Skeletal muscle tissue (tissue), 4 donors: Measurements from ENCODE around the gene YWHAE. TPM values are rescaled to one million over a fixed set of nuclear protein-coding genes. Genes with fewer than 3 reads are reported as not detected.
"Not testable (repeated sequence)": the region's sequence is repeated elsewhere in the genome, so short reads cannot be mapped to it uniquely, and the experiment has no call there.

Source experiments
- H3K27ac ChIP-seq: one replicate; pipeline ENCODE4 v1.7.0; 2013; ENCODE audit warnings: mild to moderate bottlenecking, low read depth, low read length, inconsistent platforms
- H3K27me3 ChIP-seq, 3 donors: one replicate each; pipeline ENCODE4 v1.7.0; 2013; ENCODE audit warnings: low read length in 3 of 3; ENCODE audit not compliant: control insufficient read depth in 3 of 3, insufficient read depth in 3 of 3
- H3K36me3 ChIP-seq, 3 donors: one replicate each; pipeline ENCODE4 v1.7.0; 2013; ENCODE audit warnings: low read length in 3 of 3; ENCODE audit not compliant: control insufficient read depth in 3 of 3, insufficient read depth in 3 of 3
- H3K4me1 ChIP-seq, 3 donors: one replicate each; pipeline ENCODE4 v1.7.0; 2013; ENCODE audit warnings: low read length in 3 of 3, mild to moderate bottlenecking in 3 of 3; ENCODE audit not compliant: control insufficient read depth in 3 of 3, insufficient read depth in 3 of 3
- H3K4me3 ChIP-seq, 3 donors: one replicate each; pipeline ENCODE4 v1.7.0; 2013; ENCODE audit warnings: low read length in 3 of 3
- H3K9ac ChIP-seq, 3 donors: one replicate each; pipeline ENCODE4 v1.7.0; 2013; ENCODE audit warnings: low read length in 3 of 3, mild to moderate bottlenecking in 3 of 3, moderate library complexity in 2 of 3, low read depth in 1 of 3
- H3K9me3 ChIP-seq, 3 donors: one replicate each; pipeline ENCODE4 v1.7.0; 2013; ENCODE audit warnings: low read length in 3 of 3; ENCODE audit not compliant: control insufficient read depth in 3 of 3
- total RNA-seq: library from RNA; depleted of rRNA; stranded (reverse); fragments of >200 nt; gene quantifications from one replicate; pipeline ENCODE4 v1.2.3, GENCODE V29; 2014
- donor health status: Osteomylitis.

The YWHAE gene
- total RNA-seq, 1 donor from 2014 or later: 280 TPM

GRCh38 chr17:1366234-1366633 lies 33.8 kb downstream of the YWHAE start:
- Histone ChIP-seq H3K9ac (no peak overlapping the region), H3K4me3 (no peak overlapping the region), H3K4me1 (peaks cover 29 to 49% (median 39%) of the 10 kb centered on the region in 3 donors), H3K36me3 (peaks cover 0 to 6% (median 5%) of the 10 kb centered on the region in 3 donors), H3K9me3 (no peaks in the 10 kb centered on the region), H3K27me3 (no peaks in the 10 kb centered on the region), H3K27ac (no peak overlapping the region)

- Histone ChIP-seq H3K9me3 (no peaks in the 10 kb centered on the region), H3K4me3 (peak overlapping the region in 2 of 3 donors; percentile 30 to 37), H3K27me3 (no peaks in the 10 kb centered on the region), H3K4me1 (peaks cover 27 to 50% (median 43%) of the 10 kb centered on the region in 3 donors), H3K9ac (peak overlapping the region in 2 of 3 donors; percentile 40 to 74), H3K36me3 (peaks cover 0 to 6% (median 5%) of the 10 kb centered on the region in 3 donors), H3K27ac (no peak overlapping the region)
Observed at GRCh38 chr17:1365445-1366039, 34.5 kb downstream of the YWHAE start.

DNA sequence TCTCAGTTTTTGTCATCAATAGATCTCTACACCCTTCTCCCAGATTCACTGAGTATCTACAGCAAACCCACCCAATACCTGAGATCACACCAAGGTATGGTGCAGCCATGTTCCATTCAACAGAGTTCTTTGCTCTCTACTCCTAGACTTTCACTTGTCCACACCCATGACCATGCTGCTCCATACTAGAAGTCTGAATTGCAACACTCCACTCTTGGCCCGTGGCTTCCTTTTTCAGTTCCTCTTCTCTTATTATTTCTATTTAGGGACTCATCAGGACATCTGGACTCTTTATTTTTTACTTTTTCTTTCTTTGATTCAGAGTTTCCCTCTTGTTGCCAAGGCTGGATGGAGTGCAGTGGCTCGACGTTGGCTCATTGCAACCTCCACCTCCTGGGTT lies 37.1 kb downstream of the YWHAE start:
- Histone ChIP-seq H3K36me3 (peaks cover 0 to 12% (median 8%) of the 10 kb centered on the region in 3 donors), H3K27ac (peak overlapping the region; percentile 19), H3K4me3 (no peak overlapping the region), H3K9ac (no peak overlapping the region), H3K4me1 (peaks cover 24 to 42% (median 42%) of the 10 kb centered on the region in 3 donors), H3K9me3 (no peaks in the 10 kb centered on the region), H3K27me3 (no peaks in the 10 kb centered on the region)

GRCh38 chr17:1362065-1362848 lies 37.8 kb downstream of the YWHAE start:
- no peaks in the 10 kb centered on the region for H3K27me3 ChIP-seq
- H3K27ac ChIP-seq: peak overlapping the region; percentile 19
- peak overlapping the region in 1 of 3 donors; percentile 2 for H3K4me3 ChIP-seq
- peaks cover 0 to 12% (median 8%) of the 10 kb centered on the region in 3 donors for H3K36me3 ChIP-seq
- peaks cover 19 to 40% (median 39%) of the 10 kb centered on the region in 3 donors for H3K4me1 ChIP-seq
- peak overlapping the region in 1 of 3 donors; percentile 51 for H3K9ac ChIP-seq
- no peaks in the 10 kb centered on the region for H3K9me3 ChIP-seq

GRCh38 chr17:1360975-1361374 lies 39.0 kb downstream of the YWHAE start:
- no peak overlapping the region for H3K9ac ChIP-seq
- H3K4me3 ChIP-seq: no peak overlapping the region
- peak overlapping the region; percentile 2 for H3K27ac ChIP-seq
- no peaks in the 10 kb centered on the region for H3K9me3 ChIP-seq
- H3K36me3 ChIP-seq: peaks cover 6 to 12% (median 8%) of the 10 kb centered on the region in 3 donors
- H3K27me3 ChIP-seq: no peaks in the 10 kb centered on the region
- peaks cover 17 to 34% (median 31%) of the 10 kb centered on the region in 3 donors for H3K4me1 ChIP-seq

DNA sequence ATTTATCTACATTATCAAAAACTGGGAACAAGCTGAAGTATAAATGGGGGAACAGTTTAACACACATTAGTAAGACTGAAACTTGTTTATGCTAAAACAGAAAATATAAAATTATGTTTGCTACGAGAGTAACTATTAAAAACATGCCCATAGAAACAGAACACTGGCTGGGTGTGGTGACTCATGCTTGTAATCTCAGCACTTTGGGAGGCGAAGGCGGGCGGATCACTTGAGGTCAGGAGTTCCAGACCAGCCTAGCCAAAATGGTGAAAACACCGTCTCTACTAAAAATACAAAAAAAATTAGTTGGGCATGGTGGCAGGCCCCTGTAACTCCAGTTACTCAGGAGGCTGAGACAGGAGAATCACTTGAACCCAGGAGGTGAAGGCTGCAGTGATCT lies 39.7 kb downstream of the YWHAE start:
- not testable (repeated sequence) for H3K9me3 ChIP-seq, H3K9ac ChIP-seq, H3K27me3 ChIP-seq, H3K4me3 ChIP-seq
- H3K36me3 ChIP-seq: peaks cover 8 to 12% (median 10%) of the 10 kb centered on the region in 3 donors
- H3K27ac ChIP-seq: peak overlapping the region; percentile 2
- H3K4me1 ChIP-seq: peaks cover 12 to 28% (median 25%) of the 10 kb centered on the region in 3 donors

DNA sequence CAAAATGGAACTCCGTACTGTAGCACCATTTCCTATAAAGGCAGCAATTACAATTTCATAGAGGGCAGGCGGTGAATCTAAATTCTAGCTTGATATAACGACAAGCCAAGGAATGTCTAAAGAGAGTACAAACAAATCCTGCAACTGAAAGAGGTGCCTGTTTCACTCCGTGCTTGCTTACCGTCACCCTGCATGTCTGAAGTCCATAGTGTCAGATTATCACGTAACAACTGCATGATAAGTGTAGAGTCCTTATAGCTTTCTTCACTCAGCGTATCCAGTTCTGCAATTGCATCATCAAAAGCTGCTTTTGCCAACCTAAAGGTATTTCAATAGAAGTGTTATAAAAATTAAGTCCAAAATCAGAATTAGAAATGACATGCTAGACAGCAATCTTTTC lies 46.0 kb downstream of the YWHAE start:
- H3K9me3 ChIP-seq: no peaks in the 10 kb centered on the region
- no peaks in the 10 kb centered on the region for H3K27me3 ChIP-seq
- no peak overlapping the region for H3K27ac ChIP-seq
- no peaks in the 10 kb centered on the region for H3K4me1 ChIP-seq
- H3K4me3 ChIP-seq: no peak overlapping the region
- H3K9ac ChIP-seq: no peak overlapping the region
- H3K36me3 ChIP-seq: peaks cover 22 to 34% (median 23%) of the 10 kb centered on the region in 3 donors

GRCh38 chr17:1352530-1352929 lies 47.5 kb downstream of the YWHAE start:
- not testable (repeated sequence) for H3K4me3 ChIP-seq, H3K27me3 ChIP-seq, H3K27ac ChIP-seq, H3K9ac ChIP-seq, H3K9me3 ChIP-seq
- peaks cover 21 to 38% (median 24%) of the 10 kb centered on the region in 3 donors for H3K36me3 ChIP-seq
- peaks cover 7 to 10% (median 9%) of the 10 kb centered on the region in 3 donors for H3K4me1 ChIP-seq

DNA sequence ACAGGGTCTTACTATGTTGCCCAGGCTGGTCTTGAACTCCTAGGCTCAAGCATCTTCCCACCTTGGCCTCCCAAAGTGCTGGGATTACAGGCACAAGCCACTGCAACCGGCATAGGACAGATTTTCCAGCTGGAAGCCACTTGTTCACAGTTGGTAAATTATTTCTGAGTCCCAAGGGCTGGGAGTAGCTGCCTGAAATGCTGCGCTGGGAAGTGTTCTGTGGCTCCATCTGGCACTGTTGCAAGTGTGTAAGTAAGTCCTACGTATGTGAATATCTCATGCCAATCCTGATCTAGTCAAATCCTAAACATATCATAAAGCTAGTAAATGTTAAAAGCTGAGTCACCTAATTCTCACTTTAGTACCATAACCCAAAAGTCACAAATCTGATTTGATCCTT lies 48.1 kb downstream of the YWHAE start:
- Histone ChIP-seq H3K4me1 (peaks cover 11% of the 10 kb centered on the region in 3 donors), H3K9me3 (no peaks in the 10 kb centered on the region), H3K27ac (no peak overlapping the region), H3K4me3 (no peak overlapping the region), H3K36me3 (peaks cover 21 to 38% (median 24%) of the 10 kb centered on the region in 3 donors), H3K27me3 (no peaks in the 10 kb centered on the region), H3K9ac (no peak overlapping the region)

GRCh38 chr17:1351275-1351674 lies 48.7 kb downstream of the YWHAE start:
- no peaks in the 10 kb centered on the region for H3K27me3 ChIP-seq
- H3K4me3 ChIP-seq: no peak overlapping the region
- no peak overlapping the region for H3K9ac ChIP-seq
- H3K9me3 ChIP-seq: no peaks in the 10 kb centered on the region
- peaks cover 21 to 39% (median 24%) of the 10 kb centered on the region in 3 donors for H3K36me3 ChIP-seq
- H3K4me1 ChIP-seq: peaks cover 11% of the 10 kb centered on the region in 3 donors
- no peak overlapping the region for H3K27ac ChIP-seq
